ENCODE measurements around the gene NRBF2. TPM values are rescaled to one million over a fixed set of nuclear protein-coding genes. Genes with fewer than 3 reads are reported as not detected.

NRBF2 gene
- total and polyA plus RNA-seq, 9 of the 15 experiments (the other 6 are each of a cell fraction or from before 2014, with no cell fraction given) = 20.8 to 52.1 (median 30.5) TPM

DNA sequence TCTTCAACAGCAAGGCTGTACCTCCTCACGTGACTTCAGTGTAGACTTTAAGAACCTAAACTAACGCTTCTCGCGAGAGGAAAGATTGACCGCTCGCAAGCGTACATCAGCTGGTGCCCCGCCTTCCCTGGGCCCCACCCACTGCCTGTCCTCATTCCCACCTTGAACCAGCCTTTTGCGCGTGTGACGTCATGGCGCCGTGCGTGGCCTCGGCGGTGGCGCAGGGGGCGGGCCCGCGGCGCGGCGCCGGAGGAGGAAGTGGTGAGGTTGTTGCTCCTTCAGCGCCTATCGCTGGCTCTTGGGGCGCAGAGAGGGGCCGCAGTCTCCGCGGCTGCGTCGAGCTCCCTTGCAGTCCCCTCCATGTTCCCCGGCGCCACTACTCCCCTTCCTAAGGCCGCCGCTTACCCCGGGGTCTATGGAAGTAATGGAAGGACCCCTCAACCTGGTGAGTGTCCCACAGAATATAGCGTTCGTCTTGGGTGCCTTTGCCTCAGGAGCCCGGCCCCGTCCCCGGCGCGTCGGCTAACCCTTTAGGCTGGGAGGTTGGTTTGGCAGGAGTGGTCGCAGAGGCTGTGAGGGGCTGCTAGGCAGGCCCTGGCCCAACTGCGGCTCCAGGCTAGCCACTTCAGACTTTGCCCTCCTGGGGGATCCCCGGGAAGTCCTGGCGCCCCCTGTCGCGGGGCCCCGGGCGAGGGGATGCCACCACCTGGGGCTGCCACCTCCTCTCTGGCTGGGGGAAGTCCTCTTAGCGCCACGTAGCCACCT, at the start of gene NRBF2 (continued):
- TF ChIP-seq, protein P1, sequence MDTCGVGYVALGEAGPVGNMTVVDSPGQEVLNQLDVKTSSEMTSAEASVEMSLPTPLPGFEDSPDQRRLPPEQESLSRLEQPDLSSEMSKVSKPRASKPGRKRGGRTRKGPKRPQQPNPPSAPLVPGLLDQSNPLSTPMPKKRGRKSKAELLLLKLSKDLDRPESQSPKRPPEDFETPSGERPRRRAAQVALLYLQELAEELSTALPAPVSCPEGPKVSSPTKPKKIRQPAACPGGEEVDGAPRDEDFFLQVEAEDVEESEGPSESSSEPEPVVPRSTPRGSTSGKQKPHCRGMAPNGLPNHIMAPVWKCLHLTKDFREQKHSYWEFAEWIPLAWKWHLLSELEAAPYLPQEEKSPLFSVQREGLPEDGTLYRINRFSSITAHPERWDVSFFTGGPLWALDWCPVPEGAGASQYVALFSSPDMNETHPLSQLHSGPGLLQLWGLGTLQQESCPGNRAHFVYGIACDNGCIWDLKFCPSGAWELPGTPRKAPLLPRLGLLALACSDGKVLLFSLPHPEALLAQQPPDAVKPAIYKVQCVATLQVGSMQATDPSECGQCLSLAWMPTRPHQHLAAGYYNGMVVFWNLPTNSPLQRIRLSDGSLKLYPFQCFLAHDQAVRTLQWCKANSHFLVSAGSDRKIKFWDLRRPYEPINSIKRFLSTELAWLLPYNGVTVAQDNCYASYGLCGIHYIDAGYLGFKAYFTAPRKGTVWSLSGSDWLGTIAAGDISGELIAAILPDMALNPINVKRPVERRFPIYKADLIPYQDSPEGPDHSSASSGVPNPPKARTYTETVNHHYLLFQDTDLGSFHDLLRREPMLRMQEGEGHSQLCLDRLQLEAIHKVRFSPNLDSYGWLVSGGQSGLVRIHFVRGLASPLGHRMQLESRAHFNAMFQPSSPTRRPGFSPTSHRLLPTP (IDR thresholded peaks at IDR 0.05; ENCODE audit: borderline replicate concordance, extremely low read depth, insufficient read length) = no peak
- peak; percentile 92 for TF ChIP-seq PML (IDR thresholded peaks at IDR 0.05; ENCODE audit: low read length)
- TF ChIP-seq, protein P2, sequence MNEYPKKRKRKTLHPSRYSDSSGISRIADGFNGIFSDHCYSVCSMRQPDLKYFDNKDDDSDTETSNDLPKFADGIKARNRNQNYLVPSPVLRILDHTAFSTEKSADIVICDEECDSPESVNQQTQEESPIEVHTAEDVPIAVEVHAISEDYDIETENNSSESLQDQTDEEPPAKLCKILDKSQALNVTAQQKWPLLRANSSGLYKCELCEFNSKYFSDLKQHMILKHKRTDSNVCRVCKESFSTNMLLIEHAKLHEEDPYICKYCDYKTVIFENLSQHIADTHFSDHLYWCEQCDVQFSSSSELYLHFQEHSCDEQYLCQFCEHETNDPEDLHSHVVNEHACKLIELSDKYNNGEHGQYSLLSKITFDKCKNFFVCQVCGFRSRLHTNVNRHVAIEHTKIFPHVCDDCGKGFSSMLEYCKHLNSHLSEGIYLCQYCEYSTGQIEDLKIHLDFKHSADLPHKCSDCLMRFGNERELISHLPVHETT (CRISPR knock-in tag; conservative IDR thresholded peaks at IDR 0.05 in 1 of 2, IDR thresholded peaks at IDR 0.05 in 1 of 2) = peak in 1 of 2 experiments; percentile 72; a peak in 1 of 4 replicates
- TF ChIP-seq COPS2 (conservative IDR thresholded peaks at IDR 0.05) = no peak
- no peak for TF ChIP-seq CBX8 (IDR thresholded peaks at IDR 0.05; ENCODE audit: borderline replicate concordance, extremely low read depth, low read depth, low read length, poor library complexity, severe bottlenecking)
- peak; percentile 67 for TF ChIP-seq FOSL1 (tag; conservative IDR thresholded peaks at IDR 0.05)
- TF ChIP-seq PHB (CRISPR knock-in tag; IDR thresholded peaks at IDR 0.05) = peak; percentile 48; the same call in 1 of the 2 replicates
- peak; percentile 77 for TF ChIP-seq RBM22 (IDR thresholded peaks at IDR 0.05; ENCODE audit: low read depth, low read length, poor library complexity, severe bottlenecking)
- TF ChIP-seq ZFX (CRISPR knock-in tag; IDR thresholded peaks at IDR 0.05) = peak; percentile 95
- TF ChIP-seq, protein P3, sequence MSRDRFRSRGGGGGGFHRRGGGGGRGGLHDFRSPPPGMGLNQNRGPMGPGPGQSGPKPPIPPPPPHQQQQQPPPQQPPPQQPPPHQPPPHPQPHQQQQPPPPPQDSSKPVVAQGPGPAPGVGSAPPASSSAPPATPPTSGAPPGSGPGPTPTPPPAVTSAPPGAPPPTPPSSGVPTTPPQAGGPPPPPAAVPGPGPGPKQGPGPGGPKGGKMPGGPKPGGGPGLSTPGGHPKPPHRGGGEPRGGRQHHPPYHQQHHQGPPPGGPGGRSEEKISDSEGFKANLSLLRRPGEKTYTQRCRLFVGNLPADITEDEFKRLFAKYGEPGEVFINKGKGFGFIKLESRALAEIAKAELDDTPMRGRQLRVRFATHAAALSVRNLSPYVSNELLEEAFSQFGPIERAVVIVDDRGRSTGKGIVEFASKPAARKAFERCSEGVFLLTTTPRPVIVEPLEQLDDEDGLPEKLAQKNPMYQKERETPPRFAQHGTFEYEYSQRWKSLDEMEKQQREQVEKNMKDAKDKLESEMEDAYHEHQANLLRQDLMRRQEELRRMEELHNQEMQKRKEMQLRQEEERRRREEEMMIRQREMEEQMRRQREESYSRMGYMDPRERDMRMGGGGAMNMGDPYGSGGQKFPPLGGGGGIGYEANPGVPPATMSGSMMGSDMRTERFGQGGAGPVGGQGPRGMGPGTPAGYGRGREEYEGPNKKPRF (IDR thresholded peaks at IDR 0.05; ENCODE audit: low read depth, low read length) = no peak
- TF ChIP-seq ETS2 (tag; IDR thresholded peaks at IDR 0.05; ENCODE audit: borderline replicate concordance, poor library complexity, severe bottlenecking) = no peak
- TF ChIP-seq, protein P4, sequence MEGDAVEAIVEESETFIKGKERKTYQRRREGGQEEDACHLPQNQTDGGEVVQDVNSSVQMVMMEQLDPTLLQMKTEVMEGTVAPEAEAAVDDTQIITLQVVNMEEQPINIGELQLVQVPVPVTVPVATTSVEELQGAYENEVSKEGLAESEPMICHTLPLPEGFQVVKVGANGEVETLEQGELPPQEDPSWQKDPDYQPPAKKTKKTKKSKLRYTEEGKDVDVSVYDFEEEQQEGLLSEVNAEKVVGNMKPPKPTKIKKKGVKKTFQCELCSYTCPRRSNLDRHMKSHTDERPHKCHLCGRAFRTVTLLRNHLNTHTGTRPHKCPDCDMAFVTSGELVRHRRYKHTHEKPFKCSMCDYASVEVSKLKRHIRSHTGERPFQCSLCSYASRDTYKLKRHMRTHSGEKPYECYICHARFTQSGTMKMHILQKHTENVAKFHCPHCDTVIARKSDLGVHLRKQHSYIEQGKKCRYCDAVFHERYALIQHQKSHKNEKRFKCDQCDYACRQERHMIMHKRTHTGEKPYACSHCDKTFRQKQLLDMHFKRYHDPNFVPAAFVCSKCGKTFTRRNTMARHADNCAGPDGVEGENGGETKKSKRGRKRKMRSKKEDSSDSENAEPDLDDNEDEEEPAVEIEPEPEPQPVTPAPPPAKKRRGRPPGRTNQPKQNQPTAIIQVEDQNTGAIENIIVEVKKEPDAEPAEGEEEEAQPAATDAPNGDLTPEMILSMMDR (IDR thresholded peaks at IDR 0.05 in 2 of 3, conservative IDR thresholded peaks at IDR 0.05 in 1 of 3; ENCODE audit: insufficient read depth in 2 of 3, low read depth in 1 of 3, low read length in 3 of 3) = peak in 2 of 3 experiments; percentile 46 to 55; a peak in 4 of 6 replicates
- TF ChIP-seq, protein P5, sequence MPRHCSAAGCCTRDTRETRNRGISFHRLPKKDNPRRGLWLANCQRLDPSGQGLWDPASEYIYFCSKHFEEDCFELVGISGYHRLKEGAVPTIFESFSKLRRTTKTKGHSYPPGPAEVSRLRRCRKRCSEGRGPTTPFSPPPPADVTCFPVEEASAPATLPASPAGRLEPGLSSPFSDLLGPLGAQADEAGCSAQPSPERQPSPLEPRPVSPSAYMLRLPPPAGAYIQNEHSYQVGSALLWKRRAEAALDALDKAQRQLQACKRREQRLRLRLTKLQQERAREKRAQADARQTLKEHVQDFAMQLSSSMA (CRISPR knock-in tag; IDR thresholded peaks at IDR 0.05) = no peak; the same call in 1 of the 2 replicates
- peak; percentile 17; the same call in 1 of the 2 replicates for TF ChIP-seq CEBPG (CRISPR knock-in tag; IDR thresholded peaks at IDR 0.05)
- no peak for TF ChIP-seq CEBPG (tag; conservative IDR thresholded peaks at IDR 0.05 in 1 of 2, IDR thresholded peaks at IDR 0.05 in 1 of 2)
- no peak for TF ChIP-seq ZNF23 (CRISPR knock-in tag; IDR thresholded peaks at IDR 0.05)
